Measurements from ENCODE around the gene SLCO2B1.

The SLCO2B1 gene

GRCh38 chr11:75145196-75145971, 5.5 kb upstream of the SLCO2B1 start:
- no peak for DNase-seq (ENCODE audit: low read depth, low spot score)

- no peak for DNase-seq (ENCODE audit: low read depth, low spot score)
These were observed 4.9 kb upstream of the SLCO2B1 start for GRCh38 chr11:75145972-75146519.

GRCh38 chr11:75146711-75147110, 4.2 kb upstream of the SLCO2B1 start:
- no peak for DNase-seq (ENCODE audit: low read depth, low spot score)

- no peak for DNase-seq (ENCODE audit: low read depth, low spot score)
These were observed 3.6 kb upstream of the SLCO2B1 start for GRCh38 chr11:75147191-75147874.

- no peak for DNase-seq (ENCODE audit: low read depth, low spot score)
These were observed 3.0 kb upstream of the SLCO2B1 start for GRCh38 chr11:75147875-75148263.

- no peak for DNase-seq (ENCODE audit: low read depth, low spot score)
These were observed 2.4 kb upstream of the SLCO2B1 start for GRCh38 chr11:75148436-75148983.

- no peak for DNase-seq (ENCODE audit: low read depth, low spot score)
These were observed 991 bp upstream of the SLCO2B1 start for GRCh38 chr11:75149766-75150465.

- DNase-seq (ENCODE audit: low read depth, low spot score), result no peak
These were observed 590 bp downstream of the SLCO2B1 start for GRCh38 chr11:75151346-75152047.

- no peak for DNase-seq (ENCODE audit: low read depth, low spot score)
These were observed 1.2 kb downstream of the SLCO2B1 start for GRCh38 chr11:75152090-75152489.

GRCh38 chr11:75152651-75153427, 1.9 kb downstream of the SLCO2B1 start:
- no peak for DNase-seq (ENCODE audit: low read depth, low spot score)

GRCh38 chr11:75154646-75155569, 4.0 kb downstream of the SLCO2B1 start:
- DNase-seq (ENCODE audit: low read depth, low spot score), result no peak

GRCh38 chr11:75155570-75156422, 4.9 kb downstream of the SLCO2B1 start:
- DNase-seq (ENCODE audit: low read depth, low spot score), result no peak

- DNase-seq (ENCODE audit: low read depth, low spot score), result no peak
These were observed 7.3 kb downstream of the SLCO2B1 start for GRCh38 chr11:75158241-75158640.

- no peak for DNase-seq (ENCODE audit: low read depth, low spot score)
These were observed 7.8 kb downstream of the SLCO2B1 start for GRCh38 chr11:75158696-75159150.

- no peak for DNase-seq (ENCODE audit: low read depth, low spot score)
These were observed 8.4 kb downstream of the SLCO2B1 start for GRCh38 chr11:75159151-75159953.

GRCh38 chr11:75160220-75160757, 9.4 kb downstream of the SLCO2B1 start:
- DNase-seq (ENCODE audit: low read depth, low spot score), result no peak

- DNase-seq (ENCODE audit: low read depth, low spot score), result no peak
These were observed 10.0 kb downstream of the SLCO2B1 start for GRCh38 chr11:75160880-75161279.
